ENCODE results near the gene PDCD11.

The PDCD11 gene

DNA sequence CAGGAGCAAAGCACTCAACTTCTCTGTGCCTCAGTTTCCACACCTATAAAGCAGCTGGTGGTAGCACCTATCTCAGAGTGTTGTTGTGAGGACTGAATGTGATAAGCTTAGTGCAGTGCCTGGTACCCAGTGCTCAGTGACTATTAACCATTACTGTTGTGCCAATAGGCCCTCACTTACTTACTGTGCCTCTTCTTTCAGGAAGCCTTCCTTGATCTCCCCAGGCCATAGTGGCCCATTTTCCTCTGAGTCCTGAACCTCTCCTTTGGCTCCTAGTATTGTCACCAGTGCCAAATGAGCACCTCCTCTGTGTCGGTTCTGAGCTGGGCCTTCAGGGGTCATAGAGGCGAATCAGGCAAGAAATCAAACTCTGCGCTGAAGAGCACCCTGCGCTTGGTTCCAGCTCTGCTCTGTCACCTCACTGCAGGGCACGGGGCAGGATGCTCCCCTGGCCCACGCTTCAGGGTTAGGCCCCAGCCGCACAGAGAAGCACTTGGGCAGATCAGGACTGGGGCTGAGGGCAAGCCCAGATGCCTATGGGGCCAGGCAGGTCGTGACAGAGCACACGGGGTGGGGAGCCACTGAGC, 59.7 kb downstream of the PDCD11 start:
- H3K4me3 ChIP-seq (ENCODE audit: low read depth, low read length): no peak overlapping the region
- TF ChIP-seq, protein P1, sequence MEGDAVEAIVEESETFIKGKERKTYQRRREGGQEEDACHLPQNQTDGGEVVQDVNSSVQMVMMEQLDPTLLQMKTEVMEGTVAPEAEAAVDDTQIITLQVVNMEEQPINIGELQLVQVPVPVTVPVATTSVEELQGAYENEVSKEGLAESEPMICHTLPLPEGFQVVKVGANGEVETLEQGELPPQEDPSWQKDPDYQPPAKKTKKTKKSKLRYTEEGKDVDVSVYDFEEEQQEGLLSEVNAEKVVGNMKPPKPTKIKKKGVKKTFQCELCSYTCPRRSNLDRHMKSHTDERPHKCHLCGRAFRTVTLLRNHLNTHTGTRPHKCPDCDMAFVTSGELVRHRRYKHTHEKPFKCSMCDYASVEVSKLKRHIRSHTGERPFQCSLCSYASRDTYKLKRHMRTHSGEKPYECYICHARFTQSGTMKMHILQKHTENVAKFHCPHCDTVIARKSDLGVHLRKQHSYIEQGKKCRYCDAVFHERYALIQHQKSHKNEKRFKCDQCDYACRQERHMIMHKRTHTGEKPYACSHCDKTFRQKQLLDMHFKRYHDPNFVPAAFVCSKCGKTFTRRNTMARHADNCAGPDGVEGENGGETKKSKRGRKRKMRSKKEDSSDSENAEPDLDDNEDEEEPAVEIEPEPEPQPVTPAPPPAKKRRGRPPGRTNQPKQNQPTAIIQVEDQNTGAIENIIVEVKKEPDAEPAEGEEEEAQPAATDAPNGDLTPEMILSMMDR (IDR thresholded peaks at IDR 0.05; ENCODE audit: low read depth, low read length): no peak
- no peaks in the 10 kb centered on the region for H3K27me3 ChIP-seq (ENCODE audit: insufficient read depth, low read depth, severe bottlenecking)
- H3K36me3 ChIP-seq: no peaks in the 10 kb centered on the region
- no peaks in the 10 kb centered on the region for H3K9me3 ChIP-seq (ENCODE audit: severe bottlenecking)
- H3K27ac ChIP-seq: no peak overlapping the region
- DNase-seq: no peak

DNA sequence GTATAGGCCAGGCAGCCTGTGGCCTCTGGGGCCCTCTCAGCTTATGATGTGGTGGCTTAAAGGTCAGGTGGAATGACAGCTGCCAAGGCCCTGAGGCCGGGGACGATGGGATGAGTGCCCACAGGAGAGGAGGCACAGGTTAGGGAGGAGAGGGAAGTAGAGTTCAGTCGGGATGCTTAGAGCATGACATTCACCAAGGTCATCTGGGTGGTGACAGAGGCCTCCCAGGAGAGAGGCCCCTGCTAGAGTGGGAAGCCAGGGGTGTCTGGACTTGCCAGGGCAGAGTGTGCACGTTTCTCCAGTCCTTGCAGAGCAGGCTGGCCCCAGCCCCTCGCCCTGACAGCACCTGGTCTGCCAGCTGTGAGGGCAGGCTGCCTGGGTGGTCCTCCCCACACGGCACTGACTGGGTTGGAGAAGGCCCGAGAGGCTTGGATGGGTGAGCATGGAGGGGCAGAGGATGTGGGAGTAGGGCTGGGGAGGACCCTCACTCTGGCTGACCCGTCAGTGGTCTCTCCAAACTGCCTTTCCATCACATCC, 60.8 kb downstream of the PDCD11 start:
- Histone ChIP-seq H3K27ac (no peak overlapping the region), H3K36me3 (no peaks in the 10 kb centered on the region), H3K4me3 (ENCODE audit: low read depth, low read length) (no peak overlapping the region), H3K9me3 (ENCODE audit: severe bottlenecking) (no peaks in the 10 kb centered on the region), H3K27me3 (ENCODE audit: insufficient read depth, low read depth, severe bottlenecking) (no peaks in the 10 kb centered on the region)
- no peak for DNase-seq
- TF ChIP-seq, protein P1 (IDR thresholded peaks at IDR 0.05; ENCODE audit: low read depth, low read length): no peak

DNA sequence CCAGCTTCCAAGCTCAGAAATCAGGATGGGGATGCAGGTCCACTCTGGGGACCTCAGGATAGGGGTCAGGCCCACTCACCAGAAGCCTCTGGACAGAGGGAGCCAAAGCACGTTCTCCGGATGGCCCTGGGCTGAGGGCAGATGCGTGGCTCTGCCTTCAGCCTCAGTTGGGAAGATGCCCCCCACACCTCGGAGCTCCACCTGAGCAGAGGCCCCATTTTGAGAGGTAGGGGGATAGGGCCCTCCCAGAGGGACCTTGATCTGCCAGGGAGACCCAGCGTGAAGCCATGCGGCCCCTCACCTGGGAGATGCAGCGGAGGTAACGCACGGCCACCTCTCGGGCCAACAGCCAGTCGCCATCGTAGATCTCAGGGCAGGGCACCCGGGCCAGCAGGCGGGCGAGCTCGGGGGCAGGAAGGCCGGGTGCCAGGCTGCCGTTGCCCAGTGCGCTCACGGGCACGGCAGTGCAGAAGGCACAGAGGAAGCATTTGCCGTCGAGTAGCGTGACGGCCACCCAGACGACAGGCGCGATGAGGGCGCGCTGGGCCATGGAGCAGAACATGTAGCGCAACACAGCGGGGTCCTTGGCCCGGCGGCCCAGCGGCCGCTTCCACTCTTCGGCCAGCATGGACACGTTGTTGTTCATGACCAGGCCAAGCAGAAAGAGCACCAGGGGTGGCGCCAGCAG, 61.6 kb downstream of the PDCD11 start:
- Histone ChIP-seq H3K9me3 (ENCODE audit: severe bottlenecking) (no peaks in the 10 kb centered on the region), H3K27me3 (ENCODE audit: insufficient read depth, low read depth, severe bottlenecking) (no peaks in the 10 kb centered on the region), H3K4me3 (ENCODE audit: low read depth, low read length) (no peak overlapping the region), H3K27ac (no peak overlapping the region), H3K36me3 (no peaks in the 10 kb centered on the region)
- no peak for DNase-seq
- TF ChIP-seq, protein P1 (IDR thresholded peaks at IDR 0.05; ENCODE audit: low read depth, low read length): no peak

DNA sequence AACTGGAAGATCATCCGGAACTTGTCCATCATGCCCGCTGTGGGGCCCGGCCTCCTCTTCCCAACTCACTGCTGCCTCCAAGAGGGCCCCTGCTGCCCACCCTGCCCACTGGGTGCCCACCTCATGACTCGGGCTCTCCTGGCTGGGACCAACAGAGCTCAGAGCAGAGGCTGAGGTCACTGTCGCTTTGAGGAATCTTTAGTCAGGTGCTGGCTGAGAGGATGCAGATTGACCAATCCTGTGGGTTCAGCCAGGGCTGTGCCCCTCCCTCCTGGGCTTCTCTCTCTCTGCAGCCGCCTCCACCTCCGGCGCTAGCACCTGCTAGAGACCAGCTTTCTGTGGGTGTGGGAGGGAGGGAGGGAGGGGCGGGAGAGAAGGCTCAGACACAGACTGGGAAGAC, 62.3 kb downstream of the PDCD11 start, which contains the start of gene CALHM1:
Gene CALHM1, minus strand, starts transcription at position 181 of the 400 bp plus-strand sequence. Its CDS starts 149 bp downstream, at position 32.
- Histone ChIP-seq H3K4me3 (ENCODE audit: low read depth, low read length) (no peak within 1 kb of the TSS), H3K9me3 (ENCODE audit: severe bottlenecking) (no peaks in the 10 kb centered on the region), H3K36me3 (no peaks in the 10 kb centered on the region), H3K27me3 (ENCODE audit: insufficient read depth, low read depth, severe bottlenecking) (no peaks in the 10 kb centered on the region), H3K27ac (no peak within 1 kb of the TSS)
- TF ChIP-seq, protein P1 (IDR thresholded peaks at IDR 0.05; ENCODE audit: low read depth, low read length): no peak
- DNase-seq: peak; percentile 85

DNA sequence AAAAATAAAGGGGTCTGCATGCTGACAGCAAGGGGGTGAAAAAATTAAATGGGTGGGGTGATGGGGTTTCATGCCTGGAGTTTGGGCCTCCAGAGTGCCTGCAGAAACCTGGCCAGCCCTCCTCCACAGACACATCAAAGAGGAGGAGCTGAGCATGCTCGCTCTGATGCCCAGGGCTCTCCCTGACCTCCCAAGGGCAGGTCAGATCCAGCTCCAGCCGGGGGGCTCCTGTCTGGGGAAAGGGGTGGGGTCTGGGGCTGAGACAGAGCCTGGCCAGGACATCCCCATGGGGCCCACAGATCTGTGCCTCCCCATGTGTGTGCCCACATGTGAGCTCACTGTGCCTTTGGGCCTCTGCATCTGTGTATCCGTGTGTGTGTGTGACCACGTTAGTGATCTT, 63.2 kb downstream of the PDCD11 start:
- Histone ChIP-seq H3K36me3 (no peaks in the 10 kb centered on the region), H3K9me3 (ENCODE audit: severe bottlenecking) (no peaks in the 10 kb centered on the region), H3K27me3 (ENCODE audit: insufficient read depth, low read depth, severe bottlenecking) (no peaks in the 10 kb centered on the region), H3K27ac (no peak overlapping the region), H3K4me3 (ENCODE audit: low read depth, low read length) (no peak overlapping the region)
- no peak for DNase-seq
- TF ChIP-seq, protein P1 (IDR thresholded peaks at IDR 0.05; ENCODE audit: low read depth, low read length): no peak

All from WERI-Rb-1 (cell line).